Spleen (tissue), 11 donors: Measurements from ENCODE around the gene PAPPA. TPM values are rescaled to one million over a fixed set of nuclear protein-coding genes. Genes with fewer than 3 reads are reported as not detected.

Source experiments
- DNase-seq: peaks from one replicate; pipeline ENCODE4 v3.0.0-alpha.2; 2020
- H3K27ac ChIP-seq, 8 donors: fragments of 200-600 bp; sonication (generic) in 7 of 8; 1 replicate in 4 of 8; 2 replicates in 4 of 8; pipeline versions ENCODE4 v1.5.0 to v1.8.0; 2016 to 2021; ENCODE audit warnings: inconsistent platforms in 4 of 8, mild to moderate bottlenecking in 4 of 8, moderate library complexity in 1 of 8
- H3K27me3 ChIP-seq, 7 donors: fragments of 200-600 bp; sonication (generic) in 6 of 7; replicated peaks in 1 of 7; 1 replicate in 4 of 7; 2 replicates in 3 of 7; pipeline versions ENCODE4 v1.5.0 to v1.8.0; 2016 to 2021; ENCODE audit warnings: inconsistent platforms in 3 of 7, mild to moderate bottlenecking in 1 of 7
- H3K36me3 ChIP-seq, 6 donors: fragments of 200-600 bp; sonication (generic) in 5 of 6; 1 replicate in 4 of 6; 2 replicates in 2 of 6; pipeline versions ENCODE4 v1.5.0 to v1.8.0; 2016 to 2021; ENCODE audit warnings: inconsistent platforms in 2 of 6
- H3K4me1 ChIP-seq, 6 donors: fragments of 200-600 bp; sonication (generic) in 5 of 6; 1 replicate in 3 of 6; 2 replicates in 3 of 6; pipeline versions ENCODE4 v1.5.0 to v1.8.0; 2016 to 2021; ENCODE audit warnings: inconsistent platforms in 3 of 6
- H3K4me3 ChIP-seq, 8 donors: fragments of 200-600 bp; sonication (generic) in 7 of 8; 1 replicate in 4 of 8; 2 replicates in 4 of 8; pipeline versions ENCODE4 v1.5.0 to v1.8.0; 2016 to 2021; ENCODE audit warnings: inconsistent platforms in 4 of 8, mild to moderate bottlenecking in 4 of 8, moderate library complexity in 2 of 8
- H3K9me3 ChIP-seq, 8 donors: fragments of 200-600 bp; sonication (generic) in 7 of 8; 1 replicate in 4 of 8; 2 replicates in 4 of 8; pipeline versions ENCODE4 v1.5.0 to v1.8.0; 2016 to 2021; ENCODE audit warnings: inconsistent platforms in 4 of 8
- CTCF ChIP-seq, 11 experiments: fragments of 200-600 bp in 7 of 11; fragments of 450-650 bp in 4 of 11; sonication (generic) in 4 of 11; IDR thresholded peaks in 8 of 11; conservative IDR thresholded peaks in 3 of 11; 1 replicate in 7 of 11; 2 replicates in 4 of 11; pipeline versions ENCODE4 v1.4.0 to v1.8.0; 2016 to 2021; ENCODE audit warnings: antibody characterized with exemption in 11 of 11, inconsistent platforms in 4 of 11, mild to moderate bottlenecking in 1 of 11
- POLR2A ChIP-seq, 3 donors: fragments of 450-650 bp; IDR thresholded peaks; one replicate each; pipeline ENCODE4 v1.5.1; 2017; ENCODE audit warnings: antibody characterized with exemption in 3 of 3, mild to moderate bottlenecking in 1 of 3
- POLR2AphosphoS5 ChIP-seq, 3 donors: sonication (generic); formaldehyde crosslinking; IDR thresholded peaks; one replicate each; pipeline ENCODE4 v1.5.1; 2017; ENCODE audit warnings: antibody characterized with exemption in 3 of 3
- WGBS, 5 donors: extraction: QIAGEN DNeasy Blood & Tissue Kit in 3 of 5; methylation state at CpG; one replicate each; pipeline versions ENCODE4 v1.1.5 to v1.1.7; 2013 to 2018; 5-methylcytosine and 5-hydroxymethylcytosine counted together
- intact Hi-C: fragments of 100-400 bp; cut with DNase I; formaldehyde crosslinking; loops from one replicate; pipeline ENCODE4 v1.15.0; 2023; ENCODE audit warnings: low total_unique reads
- polyA plus RNA-seq, 3 donors: library from polyadenylated mRNA; stranded (reverse); fragments of 200-250 nt; gene quantifications; one replicate each; pipeline ENCODE4 v1.2.1, GENCODE V29; 2013
- total RNA-seq, 7 donors: library from RNA; depleted of rRNA in 3 of 7; stranded (reverse); fragments of >200 nt in 3 of 7; fragmentation: NEBNext Ultra II Directional in 4 of 7; extraction: Animal tissue kit (Norgen Biotek cat#: 25700) in 4 of 7; gene quantifications; one replicate each; pipeline versions ENCODE4 v1.1.0 to v1.2.1, GENCODE V29; 2016 to 2021
- donor health status: healthy with polysubstance abuse.
- donor health status: DM: no; HTN: no; CAD: no; lungs with moderate emphysema.
- donor health status: DM: no; HTN: no; CAD: no.
- donor health status: Bipolar disorder and iron deficiency.
- donor health status: healthy.
- donor health status: DM: no; HTN: no; CAD: no.
- donor health status: DM: yes; HTN: yes; CAD: no.

The PAPPA gene
- total and polyA plus RNA-seq, 10 donors = 0.13 to 1.4 (median 0.45) TPM

GRCh38 chr9:116322521-116322920, 168.9 kb downstream of the PAPPA start:
- Histone ChIP-seq H3K27ac (no peak overlapping the region), H3K4me3 (no peak overlapping the region), H3K27me3 (no peaks in the 10 kb centered on the region), H3K36me3 (no peaks in the 10 kb centered on the region), H3K9me3 (no peaks in the 10 kb centered on the region), H3K4me1 (no peaks in the 10 kb centered on the region)
- TF ChIP-seq POLR2AphosphoS5 (IDR thresholded peaks at IDR 0.05) (no peak), CTCF (IDR thresholded peaks at IDR 0.05 in 8 of 11, conservative IDR thresholded peaks at IDR 0.05 in 3 of 11) (no peak), POLR2A (IDR thresholded peaks at IDR 0.05) (no peak)
- intact Hi-C loops = no loop called here
- no peak for DNase-seq
- WGBS, 5 donors = 72 to 75% (median 74%) methylated on average over 2 of the region's 2 CpGs

- Histone ChIP-seq H3K4me1 (no peaks in the 10 kb centered on the region), H3K27me3 (no peaks in the 10 kb centered on the region), H3K36me3 (no peaks in the 10 kb centered on the region), H3K4me3 (no peak overlapping the region), H3K9me3 (no peaks in the 10 kb centered on the region), H3K27ac (no peak overlapping the region)
- intact Hi-C loops = no loop called here
- 51 to 66% (median 61%) methylated on average over 11 of the region's 11 CpGs for WGBS, 5 donors
- no peak for TF ChIP-seq POLR2AphosphoS5 (IDR thresholded peaks at IDR 0.05)
- no peak for DNase-seq
Observed at GRCh38 chr9:116323012-116323411, 169.4 kb downstream of the PAPPA start.

GRCh38 chr9:116323571-116323970, 170.0 kb downstream of the PAPPA start:
- Histone ChIP-seq H3K4me1 (no peaks in the 10 kb centered on the region), H3K27me3 (no peaks in the 10 kb centered on the region), H3K27ac (no peak overlapping the region), H3K9me3 (no peaks in the 10 kb centered on the region), H3K36me3 (no peaks in the 10 kb centered on the region), H3K4me3 (no peak overlapping the region)
- DNase-seq = no peak
- TF ChIP-seq CTCF (IDR thresholded peaks at IDR 0.05 in 8 of 11, conservative IDR thresholded peaks at IDR 0.05 in 3 of 11) (no peak), POLR2A (IDR thresholded peaks at IDR 0.05) (no peak), POLR2AphosphoS5 (IDR thresholded peaks at IDR 0.05) (no peak)
- intact Hi-C loops = no loop called here

GRCh38 chr9:116325924-116326323, 172.3 kb downstream of the PAPPA start:
- no peak overlapping the region for H3K4me3 ChIP-seq
- H3K36me3 ChIP-seq = no peaks in the 10 kb centered on the region
- no peak overlapping the region for H3K27ac ChIP-seq
- DNase-seq = no peak
- no peaks in the 10 kb centered on the region for H3K9me3 ChIP-seq
- H3K27me3 ChIP-seq = no peaks in the 10 kb centered on the region
- intact Hi-C loops = no loop called here
- TF ChIP-seq POLR2A (IDR thresholded peaks at IDR 0.05) = no peak
- TF ChIP-seq CTCF (IDR thresholded peaks at IDR 0.05 in 8 of 11, conservative IDR thresholded peaks at IDR 0.05 in 3 of 11) = no peak
- no peaks in the 10 kb centered on the region for H3K4me1 ChIP-seq

- TF ChIP-seq POLR2AphosphoS5 (IDR thresholded peaks at IDR 0.05) (no peak), POLR2A (IDR thresholded peaks at IDR 0.05) (no peak), CTCF (IDR thresholded peaks at IDR 0.05 in 8 of 11, conservative IDR thresholded peaks at IDR 0.05 in 3 of 11) (no peak)
- no peaks in the 10 kb centered on the region for H3K9me3 ChIP-seq
- 50 to 60% (median 58%) methylated on average over 4 of the region's 4 CpGs for WGBS, 5 donors
- intact Hi-C loops = no loop called here
- no peak for DNase-seq
- H3K4me3 ChIP-seq = no peak overlapping the region
- no peaks in the 10 kb centered on the region for H3K36me3 ChIP-seq
- H3K27ac ChIP-seq = no peak overlapping the region
- H3K27me3 ChIP-seq = peaks cover 0 to 5% (median 0%) of the 10 kb centered on the region in 7 donors
- H3K4me1 ChIP-seq = no peaks in the 10 kb centered on the region
Observed at GRCh38 chr9:116327701-116328405, 174.3 kb downstream of the PAPPA start.
